ENCODE measurements around the gene DDX5. TPM values are rescaled to one million over a fixed set of nuclear protein-coding genes. Genes with fewer than 3 reads are reported as not detected.

The DDX5 gene
- total and polyA plus RNA-seq, 2 of the 13 experiments (the other 11 are each of a cell fraction or from before 2014, with no cell fraction given) = 503 to 684 TPM

DNA sequence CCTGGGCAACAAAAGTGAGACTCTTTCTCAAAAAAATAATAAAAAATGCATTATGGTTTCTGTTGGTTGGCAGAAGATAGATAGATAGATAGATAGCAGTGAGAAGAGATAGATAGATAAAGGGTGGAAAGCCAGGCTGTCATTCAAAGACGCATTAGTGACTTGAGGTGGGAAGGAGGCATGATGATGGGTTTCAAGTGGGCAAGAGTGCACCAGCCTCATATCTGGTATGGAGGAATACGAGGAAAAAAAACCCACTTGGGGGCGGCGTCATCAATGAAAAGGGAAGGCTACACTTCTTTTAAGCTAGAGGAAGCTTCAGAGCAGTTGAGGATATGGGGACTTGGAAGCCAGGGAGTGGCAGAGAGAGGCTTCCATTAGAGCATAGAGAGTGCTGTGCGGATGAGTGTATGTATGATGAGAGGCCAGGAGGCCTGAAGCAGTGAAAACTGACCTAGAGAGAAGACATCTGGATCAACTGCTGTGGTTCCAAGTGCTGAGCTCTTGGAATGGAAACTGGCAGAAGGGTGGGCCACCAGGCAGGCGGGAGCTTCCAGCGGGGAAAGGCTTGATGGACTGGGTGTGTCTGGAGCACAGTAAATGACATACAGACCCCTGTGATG is 32.5 kb upstream of the DDX5 start:
- CTCF ChIA-PET (ENCODE audit: low intra/inter-chr PET ratio, low total read pairs) = no interaction called here
- no peak for FAIRE-seq
- DNase-seq (ENCODE audit: low spot score) = no peak
- TF ChIP-seq POLR2AphosphoS5 (IDR thresholded peaks at IDR 0.05; ENCODE audit: low read depth, low read length) = 0 out of 2 replicates have a peak, but pooled peaks have one; percentile 26
- no peak for TF ChIP-seq NPAS2 (CRISPR knock-in tag; IDR thresholded peaks at IDR 0.05; ENCODE audit: borderline replicate concordance)
- no peak for TF ChIP-seq ZNF773 (CRISPR knock-in tag; IDR thresholded peaks at IDR 0.05; ENCODE audit: borderline replicate concordance)
- TF ChIP-seq MYNN (CRISPR knock-in tag; IDR thresholded peaks at IDR 0.05; ENCODE audit: low read depth) = no peak
- 0 out of 4 replicates have a peak, but pooled peaks of 1 of the 2 experiments have one; percentile 29 for TF ChIP-seq POLR2A (IDR thresholded peaks at IDR 0.05; ENCODE audit: insufficient read depth in 1 of 2, low read depth in 2 of 2, low read length in 2 of 2)
- TF ChIP-seq ZSCAN9 (CRISPR knock-in tag; IDR thresholded peaks at IDR 0.05; ENCODE audit: borderline replicate concordance) = no peak
- TF ChIP-seq, protein P1, sequence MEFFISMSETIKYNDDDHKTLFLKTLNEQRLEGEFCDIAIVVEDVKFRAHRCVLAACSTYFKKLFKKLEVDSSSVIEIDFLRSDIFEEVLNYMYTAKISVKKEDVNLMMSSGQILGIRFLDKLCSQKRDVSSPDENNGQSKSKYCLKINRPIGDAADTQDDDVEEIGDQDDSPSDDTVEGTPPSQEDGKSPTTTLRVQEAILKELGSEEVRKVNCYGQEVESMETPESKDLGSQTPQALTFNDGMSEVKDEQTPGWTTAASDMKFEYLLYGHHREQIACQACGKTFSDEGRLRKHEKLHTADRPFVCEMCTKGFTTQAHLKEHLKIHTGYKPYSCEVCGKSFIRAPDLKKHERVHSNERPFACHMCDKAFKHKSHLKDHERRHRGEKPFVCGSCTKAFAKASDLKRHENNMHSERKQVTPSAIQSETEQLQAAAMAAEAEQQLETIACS (CRISPR knock-in tag; IDR thresholded peaks at IDR 0.05) = no peak
- TF ChIP-seq MEIS2 (CRISPR knock-in tag; IDR thresholded peaks at IDR 0.05) = no peak
- TF ChIP-seq RBM22 (optimal IDR thresholded peaks at IDR 0.05; ENCODE audit: low read length) = peak; percentile 87
- TF ChIP-seq, protein P2, sequence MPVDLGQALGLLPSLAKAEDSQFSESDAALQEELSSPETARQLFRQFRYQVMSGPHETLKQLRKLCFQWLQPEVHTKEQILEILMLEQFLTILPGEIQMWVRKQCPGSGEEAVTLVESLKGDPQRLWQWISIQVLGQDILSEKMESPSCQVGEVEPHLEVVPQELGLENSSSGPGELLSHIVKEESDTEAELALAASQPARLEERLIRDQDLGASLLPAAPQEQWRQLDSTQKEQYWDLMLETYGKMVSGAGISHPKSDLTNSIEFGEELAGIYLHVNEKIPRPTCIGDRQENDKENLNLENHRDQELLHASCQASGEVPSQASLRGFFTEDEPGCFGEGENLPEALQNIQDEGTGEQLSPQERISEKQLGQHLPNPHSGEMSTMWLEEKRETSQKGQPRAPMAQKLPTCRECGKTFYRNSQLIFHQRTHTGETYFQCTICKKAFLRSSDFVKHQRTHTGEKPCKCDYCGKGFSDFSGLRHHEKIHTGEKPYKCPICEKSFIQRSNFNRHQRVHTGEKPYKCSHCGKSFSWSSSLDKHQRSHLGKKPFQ (CRISPR knock-in tag; IDR thresholded peaks at IDR 0.05; ENCODE audit: insufficient replicate concordance) = no peak
- TF ChIP-seq ZNF17 (CRISPR knock-in tag; IDR thresholded peaks at IDR 0.05) = no peak
- peak; percentile 46; the same call in 1 of the 2 replicates for TF ChIP-seq POLR2G (IDR thresholded peaks at IDR 0.05; ENCODE audit: low read depth, low read length)
- TF ChIP-seq POLR2AphosphoS2 (IDR thresholded peaks at IDR 0.05; ENCODE audit: low read depth, low read length) = peak; percentile 42; the same call in 1 of the 2 replicates
- Histone ChIP-seq H3K36me3 (replicated peaks in 1 of 2; ENCODE audit: control insufficient read depth in 1 of 2, insufficient read depth in 2 of 2, low read length in 2 of 2) (peaks cover 12 to 38% of the 10 kb centered on the region in 2 experiments), H3K79me2 (ENCODE audit: insufficient read depth, low read length) (no peaks in the 10 kb centered on the region), H3K9me3 (ENCODE audit: low read length) (no peaks in the 10 kb centered on the region), H3K4me1 (ENCODE audit: insufficient read depth, low read length) (peaks cover 4% of the 10 kb centered on the region; the same call in 1 of the 2 replicates), H3K27me3 (ENCODE audit: control insufficient read depth in 1 of 2, insufficient read depth in 2 of 2, low read length in 2 of 2) (no peaks in the 10 kb centered on the region), H4K20me1 (ENCODE audit: insufficient read depth, low read length) (no peaks in the 10 kb centered on the region; the same call in 1 of the 2 replicates), H3K9ac (ENCODE audit: insufficient read depth, low read depth, low read length) (no peak overlapping the region), H3K4me3 (replicated peaks in 1 of 3; ENCODE audit: insufficient read depth in 1 of 3, low read depth in 2 of 3, low read length in 3 of 3) (no peak overlapping the region), H3K4me2 (ENCODE audit: low read depth, low read length) (no peak overlapping the region), H3K27ac (ENCODE audit: extremely low read length, insufficient read depth, low read length) (no peak overlapping the region), H2AFZ (ENCODE audit: low read length) (no peak overlapping the region)
- peak; percentile 17; the same call in 2 of the 3 replicates for ATAC-seq
- 95% methylated on average over 7 of the region's 7 CpGs for WGBS (ENCODE audit: low lambda C conversion rate)
- BruUV-seq (replicated peaks) = no TSS peak
- intact Hi-C loops (cut with micrococcal nuclease; ENCODE audit: unreplicated experiment) = loop anchor here (10.0 kb wide), 1 partner anchor 196 kb away; no protein-coding TSS in a partner anchor
- in situ Hi-C loops (cut with HindIII; ENCODE audit: extremely low pct_ligation_motif_present, low pct_unique_long_range_greater_than_20kb) = loop anchor here (25.0 kb wide), 1 partner anchor 99 kb away; no protein-coding TSS in a partner anchor
- POLR2A ChIA-PET = interaction anchor here (1.3 kb wide), 1 partner anchor 41 kb away, joined by 3 read pairs; the partner anchor contains the start of gene POLG2

Measured in HepG2 (cell line).